Stimulated activated CD4-positive, alpha-beta T cell treated with anti-CD3 and anti-CD28 coated beads, Interleukin-15, amount 100 ng/mL, for 48 hours (primary cell): ENCODE data around the gene GOLT1A.

Source experiments
- DNase-seq, 2 donors: peaks; one replicate each; pipeline ENCODE4 v3.0.0-alpha.2; 2020; ENCODE audit warnings: low read depth in 2 of 2

GOLT1A gene, protein sequence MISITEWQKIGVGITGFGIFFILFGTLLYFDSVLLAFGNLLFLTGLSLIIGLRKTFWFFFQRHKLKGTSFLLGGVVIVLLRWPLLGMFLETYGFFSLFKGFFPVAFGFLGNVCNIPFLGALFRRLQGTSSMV

DNA sequence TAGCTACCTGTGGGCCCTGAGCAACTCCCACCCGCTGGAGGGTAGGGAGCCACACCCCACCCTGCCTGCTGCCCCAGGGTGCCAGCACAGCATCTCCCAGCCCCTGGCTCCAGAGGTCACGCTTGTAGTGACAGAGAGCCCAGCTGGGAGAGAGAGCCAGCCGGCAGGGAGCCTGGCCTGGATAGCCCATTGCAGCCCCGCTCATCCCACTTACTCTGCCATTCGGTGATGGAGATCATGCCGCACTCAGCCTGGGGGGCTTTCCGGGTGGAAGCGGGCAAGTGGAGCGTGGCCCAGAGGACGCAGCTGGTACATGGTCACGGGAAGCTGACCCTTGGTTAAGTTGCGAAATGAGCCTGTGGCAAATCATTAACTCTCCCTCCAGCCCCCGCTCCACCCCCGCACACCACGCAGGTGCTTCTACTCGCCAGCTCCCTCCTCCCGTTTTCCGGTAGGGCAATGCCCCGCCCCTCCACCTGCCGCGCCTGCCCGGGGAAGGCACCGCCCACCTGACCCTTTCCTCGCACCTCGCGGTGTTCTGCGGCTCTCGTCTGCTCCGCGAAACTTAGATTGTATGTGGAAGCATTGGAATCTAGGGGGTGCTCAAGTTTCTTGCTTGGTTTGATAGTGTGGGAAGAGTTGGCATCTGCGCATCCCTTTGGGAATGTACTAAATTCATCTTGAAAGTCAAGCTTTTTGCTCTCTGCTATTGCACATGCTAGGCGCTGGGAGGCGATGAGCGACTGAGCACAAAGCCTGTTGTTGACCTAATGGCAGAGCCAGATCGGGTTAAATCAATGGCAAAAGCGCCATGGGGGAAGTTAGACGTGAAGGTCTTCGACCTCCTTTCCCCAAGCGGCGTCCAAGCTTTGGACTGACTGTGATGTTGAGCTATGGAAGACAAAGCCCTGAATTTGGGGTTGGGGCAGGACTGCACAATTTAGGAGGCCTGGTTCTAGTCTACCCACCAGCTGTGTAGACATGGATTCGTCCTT is at the start of gene GOLT1A:
Gene GOLT1A (minus strand): TSS at position 321 of the 995 bp plus-strand sequence. CDS start 82 bp downstream, at position 239.
- DNase-seq = peak; percentile 18 to 47

DNA sequence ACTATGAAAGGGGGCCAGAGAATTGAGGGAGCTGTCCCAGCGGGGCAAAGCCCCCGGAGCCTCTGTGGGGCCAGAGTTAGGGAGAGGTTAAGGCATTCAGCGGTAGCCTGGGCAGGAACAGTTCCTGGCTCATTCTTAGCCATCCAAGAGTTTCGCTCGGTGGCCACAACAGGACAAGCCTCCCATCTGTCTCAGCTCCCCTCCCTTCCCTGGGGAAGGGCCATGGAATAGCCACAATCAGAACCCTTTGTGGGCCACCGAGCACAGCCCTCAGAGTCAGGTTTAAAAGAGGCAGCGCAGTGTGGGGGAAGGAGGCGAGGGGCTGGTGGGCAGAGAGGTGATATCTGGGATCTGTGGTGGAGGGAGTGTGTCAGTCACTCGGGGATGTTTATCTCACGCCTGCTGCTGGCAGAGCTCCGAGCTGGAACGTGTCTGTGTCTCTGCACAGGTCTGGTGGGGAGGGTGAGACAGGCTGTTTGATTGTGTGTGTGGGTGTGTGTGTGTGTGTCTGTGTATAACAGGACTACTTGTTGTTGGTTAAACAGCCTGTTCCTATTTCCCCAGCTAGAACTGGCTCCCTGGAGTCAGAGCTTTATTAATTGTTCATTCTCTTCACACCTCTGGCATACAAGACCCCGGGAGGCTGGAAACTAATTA is 49.6 kb upstream of the GOLT1A start:
- no peak for DNase-seq

DNA sequence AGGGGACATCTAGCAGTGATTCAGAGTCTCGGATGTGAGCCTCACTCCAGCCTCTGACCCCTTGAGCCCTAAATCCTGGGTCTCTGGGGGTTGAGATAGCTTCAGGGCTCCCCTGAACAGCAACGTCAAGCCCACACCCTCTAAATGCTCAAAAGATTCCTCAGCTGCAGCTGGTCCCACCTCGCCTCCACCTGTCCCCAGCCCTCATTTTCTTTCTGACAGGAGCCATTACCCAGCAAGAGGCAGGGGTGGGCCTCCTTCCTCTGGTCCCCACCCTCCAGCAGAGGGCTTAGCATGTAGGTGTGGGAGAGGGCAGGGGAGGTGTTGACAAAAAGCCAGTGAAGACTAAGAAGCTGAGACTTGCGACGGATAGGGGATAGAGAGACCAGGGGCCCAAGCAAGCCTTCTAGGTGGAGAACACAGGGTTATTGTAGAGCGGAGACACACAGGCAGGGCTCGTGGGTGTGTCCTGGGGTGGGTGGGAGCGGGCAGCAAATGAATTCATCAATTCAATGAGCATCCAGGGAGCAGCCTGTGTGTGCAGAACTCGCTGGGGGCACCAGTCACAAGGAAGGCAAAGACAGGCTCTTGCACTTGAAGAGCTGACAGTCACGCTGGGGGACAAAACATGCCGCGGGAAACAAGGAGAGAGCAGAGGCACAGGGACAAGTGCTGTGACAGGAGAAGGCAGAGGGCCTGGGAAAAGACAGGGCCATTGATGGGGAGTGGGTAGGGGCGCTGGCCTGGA is 48.9 kb upstream of the GOLT1A start:
- DNase-seq = no peak

DNA sequence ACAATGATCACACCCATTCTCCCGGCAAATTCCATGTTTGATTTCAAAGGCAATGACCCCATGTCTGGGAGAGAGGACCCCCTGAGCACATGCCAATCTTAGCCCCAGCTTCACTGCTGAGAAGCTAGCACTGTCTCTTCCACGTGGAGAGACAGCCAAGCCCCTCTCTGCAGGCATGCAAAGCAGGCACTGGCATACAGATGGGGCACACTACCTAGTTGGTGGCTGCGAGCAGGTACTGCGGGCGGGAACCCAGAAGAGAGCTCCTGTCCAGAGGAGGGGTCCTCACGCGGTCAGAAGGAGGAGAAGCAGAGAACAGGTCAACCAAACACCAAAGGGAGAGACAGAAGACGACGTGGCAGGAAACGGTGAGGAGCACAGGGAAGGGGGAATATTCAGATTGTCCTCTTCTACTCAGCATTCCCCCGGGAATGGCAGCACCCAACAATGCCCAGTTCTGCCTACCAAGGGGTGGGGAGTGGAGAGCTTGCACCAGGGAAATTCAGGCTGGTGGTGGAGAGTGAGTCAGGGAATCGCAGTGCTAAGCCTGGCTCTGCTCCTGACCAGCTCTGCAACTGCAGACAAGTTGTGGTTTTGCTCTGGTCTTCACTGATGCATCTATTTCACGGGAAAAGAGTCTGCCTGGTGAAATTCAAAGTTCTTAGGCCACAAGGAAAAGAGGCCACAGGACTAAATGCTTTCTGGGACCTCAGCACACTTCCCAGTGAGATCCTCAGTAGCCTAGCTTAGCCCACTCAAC is 48.1 kb upstream of the GOLT1A start:
- DNase-seq = no peak

DNA sequence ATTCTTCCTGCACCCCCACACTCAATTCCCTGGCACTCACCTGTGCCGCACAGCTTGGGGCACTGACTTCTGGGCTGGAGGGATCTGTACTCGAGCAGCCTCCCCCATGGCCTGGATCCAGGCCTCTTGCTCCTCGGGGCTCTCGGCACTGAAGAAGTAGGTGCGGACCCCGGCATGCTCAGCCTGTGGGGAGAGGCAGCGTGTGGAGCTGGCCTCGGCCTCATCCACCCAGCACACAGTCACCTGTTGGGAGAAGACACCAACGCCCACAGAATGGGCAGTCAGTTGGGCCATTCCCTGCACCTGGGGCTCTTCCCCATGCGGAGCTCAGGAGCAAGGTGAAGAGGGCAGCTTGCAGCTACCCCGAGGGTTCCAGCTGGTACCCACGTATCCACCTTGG is 47.5 kb upstream of the GOLT1A start:
- DNase-seq = no peak

DNA sequence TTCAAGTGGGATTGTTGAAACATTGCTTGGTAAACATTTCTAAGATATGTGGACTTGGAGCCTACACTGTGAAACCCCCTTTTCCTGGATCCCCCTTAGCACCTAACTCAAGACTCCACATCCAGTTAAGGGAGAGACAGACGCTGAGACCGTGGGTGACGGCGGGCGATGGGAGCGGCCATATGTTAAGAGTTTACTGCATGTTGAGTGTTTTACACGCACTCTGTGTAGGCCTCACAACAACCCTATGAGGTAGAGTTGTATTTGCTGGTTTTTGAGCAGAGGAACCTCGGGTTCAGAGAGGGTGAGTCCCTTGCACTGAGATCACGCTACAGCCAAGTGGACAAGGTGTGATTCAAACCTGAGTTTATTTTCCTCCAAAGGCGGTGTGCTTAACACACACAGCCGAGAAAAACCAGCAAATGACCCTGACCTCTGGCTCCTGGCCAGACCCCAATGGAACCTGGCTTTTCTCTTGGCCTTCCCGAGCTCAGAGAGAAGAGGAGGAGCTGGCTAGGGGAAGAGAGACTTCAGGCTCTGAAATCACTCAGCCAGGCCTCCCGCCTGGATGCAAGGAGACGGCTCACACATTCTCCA is 46.9 kb upstream of the GOLT1A start:
- no peak for DNase-seq

DNA sequence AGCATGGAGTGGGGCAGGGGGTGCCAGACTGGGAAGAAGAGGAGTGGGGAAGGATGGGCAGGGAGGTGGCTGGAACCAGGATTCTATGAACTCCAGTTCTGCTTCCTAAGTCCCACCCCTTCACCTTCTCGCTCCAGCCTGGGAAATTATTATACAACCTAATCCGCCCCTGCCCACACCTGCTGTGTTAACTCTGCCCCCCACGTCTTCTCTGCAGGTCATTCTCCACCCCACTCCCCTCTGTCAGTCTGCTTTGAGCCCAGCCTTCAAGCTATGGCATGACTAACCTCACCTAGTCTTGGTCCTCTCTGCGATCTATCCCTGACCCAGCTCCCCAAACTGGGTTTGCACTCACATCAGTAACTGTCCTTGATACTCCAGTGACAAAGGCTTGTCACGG is 46.0 kb upstream of the GOLT1A start:
- DNase-seq = no peak

DNA sequence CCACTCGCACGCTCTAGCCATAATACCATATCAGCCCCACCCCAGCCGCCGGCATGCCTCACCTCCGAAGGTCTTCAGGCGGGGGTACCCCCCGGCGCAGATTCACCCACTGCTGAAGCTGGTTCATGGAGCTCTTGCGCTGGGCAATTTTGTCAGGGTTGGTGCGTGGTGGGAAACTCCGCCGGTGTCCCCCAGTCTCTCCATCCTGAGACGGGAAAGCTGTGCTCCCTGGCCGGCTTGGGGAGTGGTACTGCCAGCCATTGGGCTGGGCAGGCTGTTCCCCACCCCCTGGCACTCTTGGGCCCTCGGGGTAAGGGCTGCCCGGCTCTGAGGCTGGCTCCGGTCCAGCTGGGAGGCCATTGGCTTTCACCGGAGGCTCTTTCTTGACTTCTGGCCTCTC is 45.4 kb upstream of the GOLT1A start:
- DNase-seq = no peak

DNA sequence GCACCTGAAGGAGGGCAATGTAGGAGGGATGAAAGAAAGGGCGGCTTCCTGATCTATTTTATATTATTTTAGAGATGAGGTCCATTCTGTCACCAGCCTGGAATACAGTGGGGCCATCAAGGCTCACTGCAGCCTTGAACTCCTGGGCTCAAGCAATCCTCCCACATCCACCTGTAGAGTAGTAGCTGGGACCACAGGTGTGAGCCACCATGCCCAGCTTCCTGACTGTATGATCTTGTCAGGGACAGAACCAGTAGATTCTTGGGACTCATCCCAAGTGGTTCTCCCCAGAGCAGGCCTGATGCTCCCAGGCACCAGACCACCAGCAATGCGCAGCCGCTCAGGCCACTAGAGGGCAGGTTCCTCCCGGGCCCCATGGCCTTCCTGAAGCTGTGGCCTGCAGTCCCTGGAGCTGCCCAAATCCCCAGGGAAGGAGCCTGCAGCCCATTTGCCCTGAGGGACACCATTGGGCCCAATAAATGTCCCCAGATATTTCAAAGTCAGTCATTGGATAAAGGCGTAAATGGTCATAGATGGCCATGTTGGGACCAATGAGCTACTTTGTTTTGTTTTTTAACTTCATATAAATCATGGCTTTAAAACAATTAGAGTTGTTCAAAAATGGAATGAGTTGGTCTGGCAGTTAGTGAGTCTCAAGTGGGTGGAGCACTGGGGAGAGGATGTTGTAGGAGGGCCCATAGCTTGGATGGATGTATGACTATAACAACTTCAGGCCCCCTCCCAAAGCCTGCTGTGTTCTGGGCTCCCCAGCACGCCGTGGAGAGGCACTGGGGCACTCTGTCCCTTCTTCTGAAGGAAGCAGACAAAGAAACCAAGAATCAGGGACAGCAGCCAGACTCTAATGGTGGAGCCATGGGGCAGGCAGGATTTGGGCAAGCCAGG is 44.7 kb upstream of the GOLT1A start:
- DNase-seq = peak; percentile 18

DNA sequence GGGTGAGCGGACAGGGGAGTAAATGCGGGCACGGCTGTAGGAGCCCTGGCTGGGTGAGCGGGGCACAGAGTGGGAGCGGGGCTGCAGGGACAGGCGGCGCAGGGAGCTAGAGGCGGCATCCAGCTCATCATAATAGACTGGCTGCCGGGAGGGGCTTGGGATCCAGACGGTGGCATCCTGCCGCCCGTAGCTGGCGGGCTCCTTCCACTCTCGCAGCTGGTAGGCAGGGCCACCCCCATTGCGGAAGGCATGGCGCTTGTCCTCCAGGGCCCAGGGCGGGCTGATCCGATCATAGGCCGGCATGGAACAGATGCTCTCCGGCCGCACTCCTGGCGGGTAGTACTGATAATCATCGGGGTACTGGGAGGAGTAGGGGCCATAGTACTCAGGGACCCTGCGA is 43.7 kb upstream of the GOLT1A start:
- no peak for DNase-seq

DNA sequence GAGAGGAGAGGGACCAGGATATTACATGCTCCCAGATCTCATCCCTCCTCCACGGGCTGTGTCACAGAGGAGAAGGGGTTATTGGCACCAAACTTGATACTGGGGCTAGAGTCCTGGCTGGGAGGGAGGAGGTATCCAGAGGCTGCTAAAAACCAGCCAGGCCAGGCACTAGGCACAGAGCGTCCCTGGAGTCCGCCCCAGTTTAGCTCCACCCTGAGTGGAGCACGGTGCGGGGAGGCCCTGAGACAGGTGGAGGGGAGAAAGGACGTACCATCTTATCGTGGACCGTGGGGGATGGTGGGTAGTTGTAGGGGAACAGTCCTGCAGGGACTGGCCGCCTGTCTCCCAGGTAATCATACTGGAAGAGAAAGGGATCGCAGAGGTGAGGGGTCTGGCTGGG is 42.7 kb upstream of the GOLT1A start:
- no peak for DNase-seq

DNA sequence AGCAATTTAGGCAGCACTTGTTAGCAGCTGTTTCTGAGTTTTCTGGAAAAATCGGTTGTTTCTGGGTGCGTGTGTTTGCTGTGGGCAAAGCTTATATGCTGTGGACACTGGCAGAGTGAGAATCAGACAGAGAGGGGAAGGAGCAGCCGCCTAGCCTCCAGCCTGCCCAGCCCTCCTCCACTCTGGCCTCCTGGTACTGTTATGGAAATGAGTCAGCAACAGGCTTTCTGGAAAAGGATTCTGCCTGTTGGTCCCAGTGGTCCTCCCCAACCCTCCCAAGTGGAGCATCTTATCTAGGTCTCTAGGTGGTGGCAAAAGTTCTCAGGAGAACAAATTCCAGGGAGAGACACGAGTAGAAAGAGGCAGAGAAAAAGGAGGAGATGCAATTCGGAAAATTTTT is 42.2 kb upstream of the GOLT1A start:
- no peak for DNase-seq

DNA sequence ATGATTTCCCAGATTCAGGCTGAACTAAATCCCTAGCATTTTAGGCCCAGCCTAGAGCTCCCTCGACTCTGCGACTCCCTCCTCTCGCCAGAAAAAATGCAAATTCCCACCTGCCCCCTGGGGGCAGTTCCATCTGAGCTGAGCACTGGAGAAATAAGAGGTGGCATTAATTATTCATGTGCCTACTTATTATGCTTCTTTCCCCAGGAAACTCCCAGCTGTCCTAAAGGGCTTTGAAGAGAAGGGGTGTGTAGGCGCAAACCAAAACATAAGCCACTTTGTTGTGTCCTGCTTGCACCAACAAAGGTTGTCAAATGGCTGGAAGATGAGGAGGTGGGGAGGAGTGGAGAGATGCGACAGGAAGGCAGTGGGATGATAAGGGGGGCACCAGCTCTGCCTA is 41.4 kb upstream of the GOLT1A start:
- no peak for DNase-seq

DNA sequence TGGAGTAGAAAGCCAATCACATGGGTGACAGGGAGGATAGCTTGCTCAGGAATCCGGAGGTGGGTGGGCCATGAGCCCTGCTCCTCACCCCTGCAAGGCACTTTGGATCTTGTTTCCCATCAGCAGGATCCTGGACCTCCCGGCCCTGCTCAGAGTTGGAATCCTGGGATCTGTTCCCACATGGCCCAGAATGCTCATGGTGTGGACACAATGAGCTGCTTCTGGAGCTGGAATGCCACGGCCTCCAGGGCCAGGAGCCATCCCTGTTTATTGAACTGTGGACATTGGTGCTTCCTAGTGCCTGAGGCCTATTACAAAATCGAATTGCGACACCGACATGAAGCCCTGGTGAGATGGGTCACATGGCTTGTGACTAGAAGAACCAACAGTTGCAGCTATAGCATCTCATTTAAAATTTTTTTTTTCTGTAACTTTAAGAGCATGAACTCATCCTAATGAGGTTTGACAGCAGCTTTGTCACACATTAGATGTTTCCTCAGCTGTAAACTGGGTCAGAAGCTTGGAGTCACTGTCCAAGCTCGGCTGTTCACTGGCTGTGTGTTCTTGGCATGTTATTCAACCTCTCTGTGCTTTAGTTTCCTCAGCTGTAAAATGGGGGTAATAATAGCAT is 40.4 kb upstream of the GOLT1A start:
- no peak for DNase-seq

DNA sequence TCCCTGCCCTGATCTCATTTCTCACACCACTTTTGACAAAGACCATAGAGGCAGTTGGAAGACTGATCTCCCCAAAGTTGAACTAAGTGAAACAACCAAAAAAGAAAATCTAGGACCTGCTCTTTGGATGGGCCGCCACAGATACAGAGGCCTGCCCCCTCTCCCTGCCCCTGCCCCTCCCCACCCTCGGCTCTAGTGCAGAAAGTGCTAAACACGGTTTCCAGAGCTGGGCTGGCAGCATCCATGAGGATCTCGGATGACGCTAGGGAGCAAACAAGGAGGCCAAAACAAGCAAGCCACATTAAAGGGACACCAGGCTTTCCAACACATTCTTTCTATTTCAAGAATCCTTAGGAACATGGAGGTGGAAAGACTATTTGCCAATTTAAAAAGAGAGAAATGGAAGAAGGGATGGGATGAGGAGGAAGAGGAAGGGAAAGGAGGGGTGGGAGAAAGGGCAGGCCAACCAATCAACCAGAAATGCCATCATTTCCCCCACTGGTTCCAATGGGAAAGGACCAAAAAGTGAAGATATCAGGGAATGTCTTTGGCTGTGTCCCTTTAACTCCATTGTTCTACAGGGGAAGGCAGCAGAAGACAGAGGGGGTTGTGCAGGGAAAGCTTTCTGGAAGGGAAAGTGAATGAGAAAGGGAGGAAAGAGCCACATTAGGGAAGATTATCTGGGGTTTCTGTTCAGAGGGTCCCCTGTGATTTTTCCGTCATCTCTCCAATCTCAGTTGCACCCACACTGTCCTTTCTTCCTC is 38.3 kb upstream of the GOLT1A start:
- DNase-seq = no peak

DNA sequence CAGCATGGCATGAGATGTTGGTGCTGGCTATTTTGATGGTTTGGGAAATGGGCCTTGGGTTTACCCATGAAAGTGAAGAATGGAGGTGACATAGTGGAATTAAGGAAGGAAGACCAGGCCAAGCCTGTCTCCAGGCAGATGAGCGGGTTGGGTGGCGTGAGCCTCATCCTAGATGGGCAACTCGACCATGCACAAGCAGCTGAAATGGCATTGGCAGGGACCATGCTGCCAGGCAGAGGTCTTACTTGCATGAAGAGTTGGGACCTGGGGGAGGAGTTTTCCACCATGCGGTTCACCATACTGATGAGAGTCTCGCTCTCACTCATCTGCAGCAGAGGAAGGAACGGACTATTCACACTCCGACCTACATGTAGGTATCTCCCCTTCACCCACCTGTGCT is 37.5 kb upstream of the GOLT1A start:
- DNase-seq = no peak

DNA sequence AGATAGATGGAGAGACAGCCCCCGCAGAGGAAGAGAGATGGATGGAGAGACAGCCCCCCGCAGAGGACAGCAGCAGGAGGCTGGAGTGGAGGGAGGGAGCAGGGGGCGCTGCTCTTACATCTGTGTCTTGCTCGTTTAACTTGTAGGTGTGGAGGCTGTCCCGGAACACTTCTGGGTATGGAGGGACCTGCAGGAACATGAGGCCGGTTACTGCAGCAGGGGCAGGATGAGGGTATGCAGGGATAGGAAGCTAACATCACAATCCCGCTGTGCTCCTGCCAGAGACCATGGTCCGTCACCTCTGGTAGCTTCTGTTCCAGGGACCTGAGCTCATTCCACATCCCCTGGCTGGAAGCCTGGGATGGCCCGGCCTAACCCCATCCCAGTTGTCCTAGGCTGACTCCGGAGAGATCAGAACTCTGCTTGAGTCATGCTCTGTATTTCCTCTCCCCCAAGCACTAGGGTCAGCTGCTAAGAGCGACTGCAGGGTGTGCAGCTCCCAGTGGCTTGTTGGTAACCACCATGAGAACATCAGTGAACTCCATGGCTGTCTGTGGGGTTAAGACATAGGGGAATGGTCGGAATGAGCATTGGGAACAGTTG is 36.7 kb upstream of the GOLT1A start:
- DNase-seq = no peak

DNA sequence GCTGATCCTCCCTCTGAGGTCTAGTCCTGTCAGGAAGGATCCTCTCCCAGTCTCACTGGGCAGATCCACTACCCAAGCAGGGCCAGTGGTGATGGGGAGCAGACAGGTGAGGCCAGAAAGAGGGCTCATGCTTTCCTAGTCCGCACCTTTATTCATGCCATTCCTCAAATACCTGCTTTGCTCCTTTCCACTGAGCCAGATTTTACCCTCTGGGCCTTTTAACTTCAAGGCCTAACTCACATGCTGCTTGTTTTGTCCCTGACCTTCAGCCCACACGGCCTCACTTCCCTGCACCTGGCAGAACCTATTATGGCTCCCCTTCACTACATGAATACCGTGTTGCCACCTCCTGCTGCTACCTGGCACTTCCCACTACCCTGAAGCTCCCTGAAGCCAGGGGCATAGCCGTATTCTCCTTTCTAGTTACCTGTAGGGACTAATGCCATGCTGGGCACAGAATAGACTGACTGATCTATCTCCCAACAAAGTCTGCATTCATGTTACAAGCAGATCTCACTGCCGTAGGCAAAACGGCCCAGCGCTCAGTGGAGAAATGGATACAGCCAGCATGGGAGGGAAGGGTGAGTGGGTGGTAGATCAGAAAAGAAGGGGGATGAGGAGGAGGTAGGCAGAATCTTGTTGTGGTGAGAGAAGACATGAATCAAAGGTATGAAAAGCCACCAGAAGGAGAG is 36.1 kb upstream of the GOLT1A start:
- DNase-seq = no peak
